ENCODE results near the gene MERTK.

The MERTK gene

DNA sequence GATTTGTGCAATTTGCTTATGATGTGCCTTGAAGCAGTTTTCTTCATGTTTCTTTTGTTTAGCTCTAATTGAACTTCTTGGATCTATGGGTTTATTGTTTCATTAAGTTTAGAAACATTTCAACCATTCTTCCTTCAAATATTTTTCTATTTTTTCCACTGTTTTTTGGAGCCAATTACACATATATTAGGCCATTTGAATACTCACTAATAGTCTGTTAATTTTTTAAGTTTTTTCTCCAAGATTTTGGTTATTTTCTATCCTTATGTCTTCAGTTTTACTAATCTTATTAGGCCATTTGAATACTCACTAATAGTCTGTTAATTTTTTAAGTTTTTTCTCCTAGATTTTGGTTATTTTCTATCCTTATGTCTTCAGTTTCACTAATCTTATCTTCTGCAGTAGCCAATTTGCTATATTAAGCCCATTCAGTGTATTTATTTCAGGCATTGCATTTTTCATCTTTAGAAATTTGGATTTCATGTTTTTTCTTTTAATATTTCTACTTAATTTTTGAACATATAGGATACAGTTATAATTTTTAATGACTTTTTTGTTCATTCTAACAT, 147.1 kb downstream of the MERTK start:
- H3K9me3 ChIP-seq (ENCODE audit: control insufficient read depth, insufficient read depth, low read length), result peaks cover 11% of the 10 kb centered on the region; the same call in 1 of the 2 replicates
- H3K4me1 ChIP-seq (ENCODE audit: control insufficient read depth, insufficient read depth, low read length), result peaks cover 28% of the 10 kb centered on the region
- H3K4me3 ChIP-seq (ENCODE audit: low read depth, low read length), result no peak overlapping the region
- no peaks in the 10 kb centered on the region for H3K27me3 ChIP-seq (ENCODE audit: control insufficient read depth, insufficient read depth, low read length)
- H3K9ac ChIP-seq (ENCODE audit: low read depth, low read length), result no peak overlapping the region
- no peak overlapping the region for H3K27ac ChIP-seq (ENCODE audit: low read depth, low read length)
- H3K36me3 ChIP-seq (ENCODE audit: control insufficient read depth, insufficient read depth, low read length), result no peaks in the 10 kb centered on the region

DNA sequence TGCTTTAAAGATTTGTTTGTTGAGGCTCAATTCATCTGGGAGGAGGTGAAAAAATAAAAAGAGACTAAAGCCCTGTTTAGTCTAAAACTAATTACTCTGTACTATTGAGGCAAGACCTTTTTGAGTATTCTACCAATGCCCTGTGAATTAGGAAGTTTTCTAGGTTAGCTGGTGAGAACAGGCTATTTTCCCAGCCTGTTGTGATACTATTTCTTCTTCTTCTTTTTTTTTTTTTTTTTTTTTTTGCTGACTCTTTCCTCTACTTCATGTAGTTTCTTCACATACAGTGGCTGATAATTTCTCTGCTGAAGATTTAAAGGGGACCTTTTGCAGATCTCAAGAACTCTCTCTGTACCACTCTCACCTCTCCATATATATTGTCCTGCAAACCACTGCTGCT, 147.8 kb downstream of the MERTK start:
- Histone ChIP-seq H3K4me3 (ENCODE audit: low read depth, low read length) (no peak overlapping the region), H3K4me1 (ENCODE audit: control insufficient read depth, insufficient read depth, low read length) (peaks cover 28% of the 10 kb centered on the region), H3K27ac (ENCODE audit: low read depth, low read length) (no peak overlapping the region), H3K36me3 (ENCODE audit: control insufficient read depth, insufficient read depth, low read length) (no peaks in the 10 kb centered on the region), H3K27me3 (ENCODE audit: control insufficient read depth, insufficient read depth, low read length) (no peaks in the 10 kb centered on the region), H3K9ac (ENCODE audit: low read depth, low read length) (no peak overlapping the region), H3K9me3 (ENCODE audit: control insufficient read depth, insufficient read depth, low read length) (peaks cover 11% of the 10 kb centered on the region; the same call in 1 of the 2 replicates)

DNA sequence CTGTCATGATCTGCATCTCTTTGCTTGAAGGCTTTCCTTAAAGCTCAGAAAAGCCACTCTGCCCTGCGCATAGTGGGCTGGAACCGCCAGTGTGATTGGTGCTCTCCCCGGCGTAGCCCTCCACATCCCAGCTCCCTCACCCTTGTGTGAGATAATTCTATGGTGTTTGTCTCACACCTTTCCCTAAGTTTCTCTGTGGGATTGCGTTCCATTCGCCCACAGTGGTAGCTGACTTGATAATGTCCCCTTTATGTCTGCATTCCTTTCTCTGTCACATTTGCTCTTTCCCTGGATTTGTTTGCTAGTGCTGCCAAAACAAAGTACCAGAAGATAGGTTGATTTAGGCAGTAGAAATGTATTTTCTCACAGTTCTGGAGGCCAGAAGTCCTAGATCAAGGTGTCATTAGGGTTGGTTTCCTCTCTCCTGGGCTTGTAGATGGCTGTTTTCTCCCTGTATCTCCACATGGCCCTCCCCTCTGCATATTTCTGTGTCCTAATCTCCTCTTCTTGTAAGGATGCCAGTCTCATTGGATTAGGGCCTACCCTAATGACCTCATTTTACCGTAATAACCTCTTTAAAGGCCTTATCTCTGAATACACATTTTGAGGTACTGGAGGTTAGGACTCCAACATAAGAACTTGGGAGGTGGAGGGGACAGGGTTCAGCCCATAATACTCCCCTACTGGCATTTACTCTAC, 149.3 kb downstream of the MERTK start:
- Histone ChIP-seq H3K4me1 (ENCODE audit: control insufficient read depth, insufficient read depth, low read length) (peaks cover 20% of the 10 kb centered on the region), H3K36me3 (ENCODE audit: control insufficient read depth, insufficient read depth, low read length) (no peaks in the 10 kb centered on the region), H3K9me3 (ENCODE audit: control insufficient read depth, insufficient read depth, low read length) (peaks cover 11% of the 10 kb centered on the region; the same call in 1 of the 2 replicates), H3K27me3 (ENCODE audit: control insufficient read depth, insufficient read depth, low read length) (no peaks in the 10 kb centered on the region), H3K4me3 (ENCODE audit: low read depth, low read length) (no peak overlapping the region), H3K9ac (ENCODE audit: low read depth, low read length) (no peak overlapping the region), H3K27ac (ENCODE audit: low read depth, low read length) (peak overlapping the region; percentile 87)

DNA sequence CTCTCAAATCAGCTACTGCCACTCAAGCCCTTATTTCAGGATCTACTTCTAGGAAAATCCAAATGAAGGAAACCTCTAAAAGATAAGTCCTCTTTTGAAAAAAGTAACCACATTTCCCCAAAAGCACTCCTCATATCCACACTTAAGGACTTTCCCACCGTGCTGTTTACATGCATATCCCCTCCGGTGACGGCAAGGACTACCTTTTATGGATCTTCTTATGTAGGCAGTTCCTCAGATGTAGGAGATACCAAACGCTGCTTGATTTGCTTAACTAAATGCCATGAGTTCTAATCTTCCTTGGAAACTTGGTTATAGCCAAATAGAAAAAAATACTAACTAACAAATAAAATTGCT, 149.8 kb downstream of the MERTK start:
- Histone ChIP-seq H3K4me1 (ENCODE audit: control insufficient read depth, insufficient read depth, low read length) (peaks cover 16% of the 10 kb centered on the region), H3K36me3 (ENCODE audit: control insufficient read depth, insufficient read depth, low read length) (no peaks in the 10 kb centered on the region), H3K27ac (ENCODE audit: low read depth, low read length) (peak overlapping the region; percentile 87), H3K4me3 (ENCODE audit: low read depth, low read length) (no peak overlapping the region), H3K9me3 (ENCODE audit: control insufficient read depth, insufficient read depth, low read length) (peaks cover 11% of the 10 kb centered on the region; the same call in 1 of the 2 replicates), H3K9ac (ENCODE audit: low read depth, low read length) (no peak overlapping the region), H3K27me3 (ENCODE audit: control insufficient read depth, insufficient read depth, low read length) (no peaks in the 10 kb centered on the region)

DNA sequence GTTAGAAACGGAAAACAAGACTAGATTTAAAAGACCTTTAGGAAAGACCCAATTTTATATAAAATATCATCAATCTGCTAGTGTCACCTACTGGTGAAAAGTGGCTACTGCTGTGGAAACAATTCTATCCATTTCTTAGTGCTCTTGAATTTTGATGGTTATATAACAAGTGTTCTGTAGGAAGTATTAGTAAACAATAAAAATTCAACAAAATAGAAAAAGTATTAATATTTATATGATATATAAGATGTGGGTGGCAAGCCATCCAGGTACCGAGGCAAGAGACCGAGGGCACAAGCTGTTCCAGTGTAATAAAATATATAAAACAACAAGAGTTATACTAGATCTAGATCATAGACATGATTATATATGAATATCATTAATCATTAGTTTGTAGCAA, 150.5 kb downstream of the MERTK start:
- Histone ChIP-seq H3K27ac (ENCODE audit: low read depth, low read length) (no peak overlapping the region), H3K9me3 (ENCODE audit: control insufficient read depth, insufficient read depth, low read length) (peaks cover 11% of the 10 kb centered on the region; the same call in 1 of the 2 replicates), H3K36me3 (ENCODE audit: control insufficient read depth, insufficient read depth, low read length) (no peaks in the 10 kb centered on the region), H3K9ac (ENCODE audit: low read depth, low read length) (no peak overlapping the region), H3K4me3 (ENCODE audit: low read depth, low read length) (no peak overlapping the region), H3K4me1 (ENCODE audit: control insufficient read depth, insufficient read depth, low read length) (peaks cover 18% of the 10 kb centered on the region), H3K27me3 (ENCODE audit: control insufficient read depth, insufficient read depth, low read length) (no peaks in the 10 kb centered on the region)

DNA sequence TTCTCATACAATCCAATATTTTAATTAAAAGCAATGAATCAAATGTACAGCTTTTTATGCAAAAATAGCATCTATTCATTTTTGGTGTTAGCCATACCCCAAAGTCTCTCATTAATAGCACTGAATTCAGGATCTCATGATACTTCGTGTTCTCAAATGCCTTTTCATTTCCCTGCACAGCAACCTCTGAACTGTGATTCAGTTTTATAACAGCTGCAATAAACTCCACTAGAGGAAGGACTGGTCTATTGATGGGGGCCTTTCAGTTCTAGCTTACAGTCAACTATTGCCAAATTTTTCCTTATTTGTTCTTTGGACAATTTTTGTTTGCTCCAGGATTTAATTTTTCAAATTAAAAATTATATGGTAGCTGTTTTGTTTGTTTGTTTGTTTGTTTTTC, 151.9 kb downstream of the MERTK start:
- H3K4me3 ChIP-seq (ENCODE audit: low read depth, low read length), result no peak overlapping the region
- no peaks in the 10 kb centered on the region for H3K36me3 ChIP-seq (ENCODE audit: control insufficient read depth, insufficient read depth, low read length)
- H3K27me3 ChIP-seq (ENCODE audit: control insufficient read depth, insufficient read depth, low read length), result no peaks in the 10 kb centered on the region
- H3K27ac ChIP-seq (ENCODE audit: low read depth, low read length), result no peak overlapping the region
- peaks cover 18% of the 10 kb centered on the region for H3K4me1 ChIP-seq (ENCODE audit: control insufficient read depth, insufficient read depth, low read length)
- peaks cover 4% of the 10 kb centered on the region; the same call in 1 of the 2 replicates for H3K9me3 ChIP-seq (ENCODE audit: control insufficient read depth, insufficient read depth, low read length)
- H3K9ac ChIP-seq (ENCODE audit: low read depth, low read length), result no peak overlapping the region

DNA sequence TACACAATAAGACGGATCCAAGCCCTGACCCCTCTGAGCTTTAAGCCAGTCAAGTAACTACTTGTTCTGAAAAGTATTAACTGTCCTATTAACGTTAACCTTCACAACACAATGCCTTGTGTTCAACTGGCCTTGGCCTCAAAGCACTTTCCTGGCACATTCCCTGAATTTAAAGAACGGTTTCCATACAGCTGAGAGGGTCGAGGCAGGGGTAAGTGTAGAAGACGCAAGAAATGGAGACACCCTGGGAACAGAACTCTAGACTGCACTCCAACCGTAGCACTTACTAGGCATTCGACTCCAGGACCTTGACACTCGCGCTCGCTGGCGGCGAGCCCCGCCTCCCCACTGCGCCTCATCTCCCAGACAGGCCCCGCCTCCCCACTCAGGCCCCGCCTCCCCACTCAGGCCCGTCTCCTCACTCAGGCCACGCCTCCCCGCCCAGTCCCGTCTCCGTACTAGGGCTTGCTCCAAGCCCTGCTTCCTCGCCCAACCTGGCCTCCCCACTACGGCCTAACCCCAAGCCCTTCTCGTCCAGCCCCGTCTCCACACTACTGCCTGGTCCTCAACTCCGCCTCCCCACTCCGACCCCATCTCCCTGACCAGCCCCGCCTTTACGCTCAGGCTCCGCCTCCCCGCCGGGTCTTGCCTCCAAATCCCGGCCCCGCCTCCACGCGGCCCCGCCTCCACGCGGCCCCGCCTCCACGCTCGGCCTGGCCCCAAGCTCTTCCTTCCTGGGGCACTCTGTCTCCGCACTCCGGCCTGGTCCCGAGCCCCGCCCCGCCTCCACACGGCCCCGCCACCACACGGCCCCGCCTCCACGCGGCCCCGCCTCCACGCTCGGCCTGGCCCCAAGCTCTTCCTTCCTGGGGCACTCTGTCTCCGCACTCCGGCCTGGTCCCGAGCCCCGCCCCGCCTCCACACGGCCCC, 155.8 kb downstream of the MERTK start:
- Histone ChIP-seq H3K27ac (ENCODE audit: low read depth, low read length) (peak overlapping the region; percentile 61), H3K36me3 (ENCODE audit: control insufficient read depth, insufficient read depth, low read length) (no peaks in the 10 kb centered on the region), H3K4me1 (ENCODE audit: control insufficient read depth, insufficient read depth, low read length) (peaks cover 12% of the 10 kb centered on the region), H3K9ac (ENCODE audit: low read depth, low read length) (no peak overlapping the region), H3K27me3 (ENCODE audit: control insufficient read depth, insufficient read depth, low read length) (no peaks in the 10 kb centered on the region), H3K9me3 (ENCODE audit: control insufficient read depth, insufficient read depth, low read length) (no peaks in the 10 kb centered on the region), H3K4me3 (ENCODE audit: low read depth, low read length) (peak overlapping the region; percentile 90)

DNA sequence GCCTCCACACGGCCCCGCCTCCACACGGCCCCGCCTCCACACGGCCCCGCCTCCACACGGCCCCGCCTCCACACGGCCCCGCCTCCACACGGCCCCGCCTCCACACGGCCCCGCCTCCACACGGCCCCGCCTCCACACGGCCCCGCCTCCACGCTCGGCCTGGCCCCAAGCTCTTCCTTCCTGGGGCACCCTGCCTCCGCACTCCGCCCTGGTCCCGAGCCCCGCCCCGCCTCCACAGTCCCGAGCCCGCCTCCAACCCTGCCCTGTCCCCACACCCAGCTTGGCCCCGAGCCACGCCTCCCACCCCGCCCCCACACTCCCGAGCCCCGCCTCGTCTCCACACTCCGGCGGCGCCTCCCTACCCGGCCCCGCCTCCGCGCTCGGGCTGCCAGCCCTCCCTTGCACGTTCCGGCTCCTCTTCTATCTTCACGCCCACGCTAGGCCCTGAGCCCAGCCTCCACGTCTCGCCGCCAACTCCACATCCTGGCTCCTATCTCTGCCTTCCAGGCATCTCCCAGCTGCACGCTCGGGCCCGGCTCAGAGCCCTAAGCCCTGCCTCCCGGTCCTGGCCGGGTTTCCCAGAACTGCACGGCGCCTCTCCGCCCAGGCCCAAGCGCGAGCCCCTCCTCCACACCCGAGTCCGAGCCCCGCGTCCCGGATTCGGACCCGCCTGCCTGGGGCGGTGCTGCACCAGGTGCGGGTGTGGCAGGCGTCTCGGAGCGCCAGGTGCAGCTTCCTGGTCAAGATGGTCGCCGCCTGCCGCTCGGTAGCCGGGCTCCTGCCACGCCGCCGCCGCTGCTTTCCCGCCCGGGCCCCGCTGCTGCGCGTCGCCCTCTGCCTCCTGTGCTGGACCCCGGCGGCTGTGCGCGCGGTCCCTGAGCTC, 156.7 kb downstream of the MERTK start, which contains the start of gene TMEM87B:
Gene TMEM87B (plus strand): TSS at position 423 of the 883 bp plus-strand sequence. CDS start 323 bp downstream, at position 746.
- peak within 1 kb of the TSS; percentile 88 for H3K9ac ChIP-seq (ENCODE audit: low read depth, low read length)
- no peaks in the 10 kb centered on the region for H3K36me3 ChIP-seq (ENCODE audit: control insufficient read depth, insufficient read depth, low read length)
- H3K27me3 ChIP-seq (ENCODE audit: control insufficient read depth, insufficient read depth, low read length), result no peaks in the 10 kb centered on the region
- H3K4me3 ChIP-seq (ENCODE audit: low read depth, low read length), result peak within 1 kb of the TSS; percentile 90
- H3K27ac ChIP-seq (ENCODE audit: low read depth, low read length), result peak within 1 kb of the TSS; percentile 80
- H3K4me1 ChIP-seq (ENCODE audit: control insufficient read depth, insufficient read depth, low read length), result peaks cover 15% of the 10 kb centered on the region
- no peaks in the 10 kb centered on the region for H3K9me3 ChIP-seq (ENCODE audit: control insufficient read depth, insufficient read depth, low read length)

DNA sequence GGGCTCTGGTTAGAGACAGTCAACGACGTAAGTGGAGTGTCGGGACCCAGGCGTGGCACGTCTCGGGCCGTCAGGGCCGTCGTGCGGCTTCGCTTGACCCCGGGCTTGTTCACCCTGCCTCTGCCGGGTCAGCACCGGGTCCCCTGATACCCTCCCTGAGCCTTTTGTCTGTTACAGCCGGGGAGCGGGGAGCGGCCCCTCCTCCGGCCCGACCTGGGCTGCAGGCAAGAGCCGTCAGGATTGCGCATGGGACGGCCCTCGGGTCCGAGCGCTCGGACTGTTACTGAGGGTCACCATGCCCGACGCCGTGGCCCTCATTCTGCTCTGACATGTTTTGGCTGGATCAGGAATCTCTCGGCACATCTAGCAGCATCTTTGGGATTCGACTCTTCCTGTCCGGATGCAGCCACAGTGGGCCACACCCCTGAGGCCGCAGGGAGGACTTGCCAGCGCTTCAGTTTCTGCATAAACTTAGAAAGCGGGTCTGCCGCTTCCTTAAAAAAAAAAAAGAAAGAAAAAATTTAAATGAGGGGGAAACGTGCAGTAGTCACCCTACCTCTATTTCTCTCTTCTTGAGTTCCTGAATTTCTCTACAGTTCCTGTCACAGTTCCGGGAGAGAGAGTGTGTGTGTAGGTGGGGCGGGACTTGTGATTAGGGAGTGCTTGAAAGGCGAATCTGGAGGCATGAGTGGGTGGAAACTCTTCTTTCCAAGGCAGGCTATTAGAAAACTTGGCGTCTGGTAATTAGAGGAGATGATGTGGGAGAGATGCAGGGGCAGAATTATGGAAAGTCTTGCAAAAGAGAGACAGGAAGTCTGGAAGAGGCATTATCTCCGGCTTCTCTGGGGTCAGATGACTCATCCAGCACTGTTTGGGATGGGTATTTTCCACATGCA, 157.6 kb downstream of the MERTK start:
- peak overlapping the region; percentile 80 for H3K27ac ChIP-seq (ENCODE audit: low read depth, low read length)
- H3K9ac ChIP-seq (ENCODE audit: low read depth, low read length), result peak overlapping the region; percentile 88
- H3K4me3 ChIP-seq (ENCODE audit: low read depth, low read length), result peak overlapping the region; percentile 75
- H3K36me3 ChIP-seq (ENCODE audit: control insufficient read depth, insufficient read depth, low read length), result peaks cover 2% of the 10 kb centered on the region; the same call in 1 of the 2 replicates
- no peaks in the 10 kb centered on the region for H3K27me3 ChIP-seq (ENCODE audit: control insufficient read depth, insufficient read depth, low read length)
- H3K9me3 ChIP-seq (ENCODE audit: control insufficient read depth, insufficient read depth, low read length), result no peaks in the 10 kb centered on the region
- H3K4me1 ChIP-seq (ENCODE audit: control insufficient read depth, insufficient read depth, low read length), result peaks cover 15% of the 10 kb centered on the region
